Measurements from ENCODE around the gene OR10C1.

DNA sequence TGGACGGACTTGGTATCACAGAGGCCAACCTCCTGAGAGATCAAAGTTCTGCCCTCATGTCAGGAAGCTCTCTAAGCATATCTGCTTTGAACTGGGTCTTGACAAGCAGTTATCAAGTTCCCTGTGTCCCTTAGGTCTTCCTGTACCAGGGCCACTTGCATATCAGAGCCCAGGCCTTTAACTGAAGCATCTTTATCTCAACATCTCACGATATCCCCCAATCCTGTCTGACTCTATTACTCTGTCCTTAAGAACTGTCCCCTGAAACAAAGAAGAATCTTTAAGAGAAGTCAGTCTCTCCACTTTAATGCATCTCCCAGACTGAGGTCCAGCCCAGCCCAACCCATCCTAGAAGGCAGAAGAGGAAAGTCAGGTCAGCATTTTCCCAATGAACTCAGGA, 40.5 kb downstream of the OR10C1 start:
- TF ChIP-seq, protein P1, sequence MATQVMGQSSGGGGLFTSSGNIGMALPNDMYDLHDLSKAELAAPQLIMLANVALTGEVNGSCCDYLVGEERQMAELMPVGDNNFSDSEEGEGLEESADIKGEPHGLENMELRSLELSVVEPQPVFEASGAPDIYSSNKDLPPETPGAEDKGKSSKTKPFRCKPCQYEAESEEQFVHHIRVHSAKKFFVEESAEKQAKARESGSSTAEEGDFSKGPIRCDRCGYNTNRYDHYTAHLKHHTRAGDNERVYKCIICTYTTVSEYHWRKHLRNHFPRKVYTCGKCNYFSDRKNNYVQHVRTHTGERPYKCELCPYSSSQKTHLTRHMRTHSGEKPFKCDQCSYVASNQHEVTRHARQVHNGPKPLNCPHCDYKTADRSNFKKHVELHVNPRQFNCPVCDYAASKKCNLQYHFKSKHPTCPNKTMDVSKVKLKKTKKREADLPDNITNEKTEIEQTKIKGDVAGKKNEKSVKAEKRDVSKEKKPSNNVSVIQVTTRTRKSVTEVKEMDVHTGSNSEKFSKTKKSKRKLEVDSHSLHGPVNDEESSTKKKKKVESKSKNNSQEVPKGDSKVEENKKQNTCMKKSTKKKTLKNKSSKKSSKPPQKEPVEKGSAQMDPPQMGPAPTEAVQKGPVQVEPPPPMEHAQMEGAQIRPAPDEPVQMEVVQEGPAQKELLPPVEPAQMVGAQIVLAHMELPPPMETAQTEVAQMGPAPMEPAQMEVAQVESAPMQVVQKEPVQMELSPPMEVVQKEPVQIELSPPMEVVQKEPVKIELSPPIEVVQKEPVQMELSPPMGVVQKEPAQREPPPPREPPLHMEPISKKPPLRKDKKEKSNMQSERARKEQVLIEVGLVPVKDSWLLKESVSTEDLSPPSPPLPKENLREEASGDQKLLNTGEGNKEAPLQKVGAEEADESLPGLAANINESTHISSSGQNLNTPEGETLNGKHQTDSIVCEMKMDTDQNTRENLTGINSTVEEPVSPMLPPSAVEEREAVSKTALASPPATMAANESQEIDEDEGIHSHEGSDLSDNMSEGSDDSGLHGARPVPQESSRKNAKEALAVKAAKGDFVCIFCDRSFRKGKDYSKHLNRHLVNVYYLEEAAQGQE (IDR thresholded peaks at IDR 0.05; ENCODE audit: insufficient read depth in 1 of 2, low read depth in 2 of 2, low read length in 2 of 2): no peak
- TF ChIP-seq TAF1 (IDR thresholded peaks at IDR 0.05; ENCODE audit: borderline replicate concordance, insufficient read depth, low read length) (no peak), POLR2AphosphoS5 (IDR thresholded peaks at IDR 0.05; ENCODE audit: low read depth, low read length) (no peak)

All from PFSK-1 (cell line).